Suprapubic skin (tissue), 4 donors: ENCODE measurements around the gene TRAF3. TPM values are rescaled to one million over a fixed set of nuclear protein-coding genes. Genes with fewer than 3 reads are reported as not detected.

ENCODE experiments used
- DNase-seq, 2 donors: peaks; one replicate each; pipeline ENCODE4 v3.0.0-alpha.2; 2019; ENCODE audit warnings: low spot score in 2 of 2
- H3K27ac ChIP-seq: fragments of 200-600 bp; sonication (generic); one replicate; pipeline ENCODE4 v1.5.1; 2019
- H3K27me3 ChIP-seq: fragments of 200-600 bp; sonication (generic); one replicate; pipeline ENCODE4 v1.5.1; 2019
- H3K36me3 ChIP-seq: fragments of 200-600 bp; sonication (generic); one replicate; pipeline ENCODE4 v1.5.1; 2019
- H3K4me1 ChIP-seq: fragments of 200-600 bp; sonication (generic); one replicate; pipeline ENCODE4 v1.5.1; 2019
- H3K4me3 ChIP-seq: fragments of 200-600 bp; sonication (generic); one replicate; pipeline ENCODE4 v1.5.1; 2019; ENCODE audit warnings: mild to moderate bottlenecking
- H3K9me3 ChIP-seq: fragments of 200-600 bp; sonication (generic); one replicate; pipeline ENCODE4 v1.5.1; 2019
- EP300 ChIP-seq: sonication (generic); formaldehyde crosslinking; IDR thresholded peaks from one replicate; pipeline ENCODE4 v1.6.1; 2017; ENCODE audit warnings: antibody characterized with exemption
- POLR2A ChIP-seq, 2 donors: fragments of 450-650 bp; IDR thresholded peaks; one replicate each; pipeline ENCODE4 v1.6.1; 2017; ENCODE audit warnings: antibody characterized with exemption in 2 of 2, mild to moderate bottlenecking in 2 of 2, moderate library complexity in 2 of 2
- POLR2AphosphoS5 ChIP-seq, 3 donors: sonication (generic); formaldehyde crosslinking; IDR thresholded peaks; one replicate each; pipeline ENCODE4 v1.6.1; 2017; ENCODE audit warnings: antibody characterized with exemption in 3 of 3
- WGBS: methylation state at CpG from one replicate; pipeline ENCODE4 v1.1.5; 2018; 5-methylcytosine and 5-hydroxymethylcytosine counted together
- total RNA-seq, 4 donors: library from RNA; depleted of rRNA; stranded (reverse); fragments of >200 nt; gene quantifications; one replicate each; pipeline ENCODE4 v1.1.0, GENCODE V29; 2016
- TF ChIP-seq, protein P1 (sequence below), 2 donors: fragments of 200-600 bp in 1 of 2; fragments of 450-650 bp in 1 of 2; sonication (generic) in 1 of 2; IDR thresholded peaks; one replicate each; pipeline ENCODE4 v1.5.1; 2016 to 2019; ENCODE audit warnings: antibody characterized with exemption in 2 of 2, mild to moderate bottlenecking in 1 of 2, moderate library complexity in 1 of 2

Gene TRAF3
- total RNA-seq, 4 donors from 2014 or later: 8.7 to 22.8 (median 14.2) TPM

DNA sequence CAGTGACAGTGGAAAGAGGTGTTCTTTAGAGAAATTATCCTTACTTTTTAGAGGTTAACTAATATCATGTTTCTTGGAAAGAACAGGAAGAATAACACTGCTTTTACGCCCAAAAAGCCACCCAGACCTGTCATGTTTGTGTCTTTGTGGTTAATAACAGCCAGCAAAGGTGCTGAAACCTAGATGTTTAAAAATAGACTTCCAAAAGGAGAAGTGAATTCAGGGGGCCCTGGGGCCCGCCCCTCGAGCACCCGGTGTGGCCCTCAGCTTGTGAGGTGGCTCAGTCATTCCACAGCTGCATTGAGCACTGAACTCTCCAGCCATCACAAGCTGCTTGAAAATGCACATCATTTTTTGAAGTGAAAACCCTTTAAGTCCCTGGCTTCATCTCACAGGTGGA lies 124.4 kb downstream of the TRAF3 start:
- Histone ChIP-seq H3K36me3 (peaks cover 42% of the 10 kb centered on the region), H3K4me3 (no peak overlapping the region), H3K9me3 (no peaks in the 10 kb centered on the region), H3K27me3 (no peaks in the 10 kb centered on the region), H3K4me1 (no peaks in the 10 kb centered on the region), H3K27ac (no peak overlapping the region)
- TF ChIP-seq, protein P1, sequence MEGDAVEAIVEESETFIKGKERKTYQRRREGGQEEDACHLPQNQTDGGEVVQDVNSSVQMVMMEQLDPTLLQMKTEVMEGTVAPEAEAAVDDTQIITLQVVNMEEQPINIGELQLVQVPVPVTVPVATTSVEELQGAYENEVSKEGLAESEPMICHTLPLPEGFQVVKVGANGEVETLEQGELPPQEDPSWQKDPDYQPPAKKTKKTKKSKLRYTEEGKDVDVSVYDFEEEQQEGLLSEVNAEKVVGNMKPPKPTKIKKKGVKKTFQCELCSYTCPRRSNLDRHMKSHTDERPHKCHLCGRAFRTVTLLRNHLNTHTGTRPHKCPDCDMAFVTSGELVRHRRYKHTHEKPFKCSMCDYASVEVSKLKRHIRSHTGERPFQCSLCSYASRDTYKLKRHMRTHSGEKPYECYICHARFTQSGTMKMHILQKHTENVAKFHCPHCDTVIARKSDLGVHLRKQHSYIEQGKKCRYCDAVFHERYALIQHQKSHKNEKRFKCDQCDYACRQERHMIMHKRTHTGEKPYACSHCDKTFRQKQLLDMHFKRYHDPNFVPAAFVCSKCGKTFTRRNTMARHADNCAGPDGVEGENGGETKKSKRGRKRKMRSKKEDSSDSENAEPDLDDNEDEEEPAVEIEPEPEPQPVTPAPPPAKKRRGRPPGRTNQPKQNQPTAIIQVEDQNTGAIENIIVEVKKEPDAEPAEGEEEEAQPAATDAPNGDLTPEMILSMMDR (IDR thresholded peaks at IDR 0.05): no peak
- TF ChIP-seq POLR2A (IDR thresholded peaks at IDR 0.05) (no peak), POLR2AphosphoS5 (IDR thresholded peaks at IDR 0.05) (no peak), EP300 (no peak)
- DNase-seq: no peak
- WGBS: 92% methylated on average over 4 of the region's 4 CpGs

DNA sequence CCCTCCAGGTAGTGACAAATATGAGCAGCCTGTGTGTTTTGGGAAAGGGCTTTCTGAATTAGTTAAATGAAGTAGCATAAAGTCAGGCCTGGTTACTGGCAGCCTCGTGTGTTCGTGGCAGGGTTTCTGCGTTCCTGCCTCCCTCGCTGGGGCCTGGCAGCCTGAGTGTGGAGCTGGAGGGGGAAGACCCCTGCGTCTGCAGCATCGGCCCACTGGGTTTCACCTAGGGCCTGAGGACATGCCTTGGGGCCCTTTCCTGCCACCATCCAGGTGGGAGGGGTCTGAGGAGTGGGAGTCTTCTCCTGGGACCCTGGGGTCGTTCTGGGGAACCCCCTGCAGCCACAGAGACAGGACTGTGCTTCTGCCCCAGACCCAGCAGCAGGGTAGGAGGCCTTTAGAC lies 124.8 kb downstream of the TRAF3 start:
- Histone ChIP-seq H3K4me1 (no peaks in the 10 kb centered on the region), H3K4me3 (no peak overlapping the region), H3K27me3 (no peaks in the 10 kb centered on the region), H3K36me3 (peaks cover 47% of the 10 kb centered on the region), H3K9me3 (no peaks in the 10 kb centered on the region), H3K27ac (no peak overlapping the region)
- WGBS: 75% methylated on average over 2 of the region's 7 CpGs
- no peak for DNase-seq
- TF ChIP-seq POLR2A (IDR thresholded peaks at IDR 0.05): no peak
- TF ChIP-seq, protein P1 (IDR thresholded peaks at IDR 0.05): no peak
- no peak for TF ChIP-seq EP300
- no peak for TF ChIP-seq POLR2AphosphoS5 (IDR thresholded peaks at IDR 0.05)

DNA sequence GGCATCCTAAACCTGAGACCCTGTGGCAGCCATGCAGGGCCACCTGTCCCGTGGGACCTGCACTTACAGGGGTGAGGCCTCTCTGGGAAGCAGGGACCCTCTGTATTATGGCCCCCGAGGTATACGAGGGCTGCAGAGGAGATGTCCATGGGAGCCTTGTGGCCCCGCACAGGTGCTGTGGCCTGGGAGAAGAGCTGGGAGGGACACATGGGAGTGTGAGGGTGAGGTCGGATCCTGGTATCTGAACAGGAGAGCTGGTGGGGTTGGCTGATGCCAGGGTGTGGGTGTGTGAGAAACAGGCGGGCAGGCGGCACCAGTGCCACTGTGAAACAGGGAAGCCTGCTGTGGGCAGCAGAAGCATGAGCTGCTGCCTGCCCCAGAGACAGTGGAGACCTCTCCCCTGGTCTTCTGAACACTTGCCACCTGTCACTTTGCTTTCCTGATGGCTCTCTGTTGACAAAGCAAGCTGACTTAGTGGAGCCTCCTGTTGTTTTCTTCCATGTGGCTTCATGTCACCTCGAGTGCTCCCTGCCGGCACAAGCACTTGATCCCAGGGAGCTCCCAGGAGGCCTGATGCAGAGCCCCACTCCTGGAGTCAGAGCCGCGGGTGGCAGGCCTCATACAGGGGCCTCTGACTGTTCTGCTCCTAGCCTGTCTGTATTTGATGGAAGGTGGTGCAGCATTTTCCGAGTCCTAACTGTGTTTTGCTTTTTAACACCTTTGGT lies 125.4 kb downstream of the TRAF3 start:
- no peak for DNase-seq
- WGBS: 89% methylated on average over 8 of the region's 12 CpGs
- TF ChIP-seq, protein P1 (IDR thresholded peaks at IDR 0.05): no peak
- no peak for TF ChIP-seq POLR2A (IDR thresholded peaks at IDR 0.05)
- no peak for TF ChIP-seq EP300
- TF ChIP-seq POLR2AphosphoS5 (IDR thresholded peaks at IDR 0.05): no peak
- no peaks in the 10 kb centered on the region for H3K9me3 ChIP-seq
- no peak overlapping the region for H3K4me3 ChIP-seq
- no peaks in the 10 kb centered on the region for H3K4me1 ChIP-seq
- H3K27ac ChIP-seq: no peak overlapping the region
- no peaks in the 10 kb centered on the region for H3K27me3 ChIP-seq
- H3K36me3 ChIP-seq: peaks cover 46% of the 10 kb centered on the region

DNA sequence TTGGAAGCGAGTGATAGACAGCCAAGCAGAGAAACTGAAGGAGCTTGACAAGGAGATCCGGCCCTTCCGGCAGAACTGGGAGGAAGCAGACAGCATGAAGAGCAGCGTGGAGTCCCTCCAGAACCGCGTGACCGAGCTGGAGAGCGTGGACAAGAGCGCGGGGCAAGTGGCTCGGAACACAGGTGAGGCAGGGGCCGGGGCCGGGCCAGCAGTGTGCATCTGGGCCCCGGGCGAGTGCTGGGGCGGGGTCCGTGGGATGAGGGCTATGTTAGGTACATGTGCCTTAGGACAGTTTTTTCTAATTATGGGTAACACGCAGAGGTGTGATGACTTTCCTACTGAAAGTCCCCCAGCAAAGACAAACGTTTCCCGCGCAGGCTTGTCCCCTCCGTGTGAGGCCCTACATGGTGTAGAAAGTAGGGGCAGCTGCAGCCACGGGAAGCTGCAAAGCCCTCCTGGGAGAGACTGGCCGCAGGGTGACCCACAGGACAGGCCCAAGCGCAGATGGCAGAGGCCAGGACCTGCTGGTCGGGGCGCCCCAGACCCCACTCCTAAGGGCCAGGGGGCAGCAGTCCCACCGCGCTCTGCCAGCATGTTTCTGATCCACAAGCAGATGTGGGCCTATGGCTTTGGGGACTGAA lies 126.1 kb downstream of the TRAF3 start:
- Histone ChIP-seq H3K4me1 (no peaks in the 10 kb centered on the region), H3K27me3 (no peaks in the 10 kb centered on the region), H3K36me3 (peaks cover 39% of the 10 kb centered on the region), H3K9me3 (no peaks in the 10 kb centered on the region), H3K27ac (no peak overlapping the region), H3K4me3 (no peak overlapping the region)
- 93% methylated on average over 29 of the region's 29 CpGs for WGBS
- TF ChIP-seq POLR2A (IDR thresholded peaks at IDR 0.05) (no peak), POLR2AphosphoS5 (IDR thresholded peaks at IDR 0.05) (no peak), EP300 (no peak)
- TF ChIP-seq, protein P1 (IDR thresholded peaks at IDR 0.05): no peak
- no peak for DNase-seq

DNA sequence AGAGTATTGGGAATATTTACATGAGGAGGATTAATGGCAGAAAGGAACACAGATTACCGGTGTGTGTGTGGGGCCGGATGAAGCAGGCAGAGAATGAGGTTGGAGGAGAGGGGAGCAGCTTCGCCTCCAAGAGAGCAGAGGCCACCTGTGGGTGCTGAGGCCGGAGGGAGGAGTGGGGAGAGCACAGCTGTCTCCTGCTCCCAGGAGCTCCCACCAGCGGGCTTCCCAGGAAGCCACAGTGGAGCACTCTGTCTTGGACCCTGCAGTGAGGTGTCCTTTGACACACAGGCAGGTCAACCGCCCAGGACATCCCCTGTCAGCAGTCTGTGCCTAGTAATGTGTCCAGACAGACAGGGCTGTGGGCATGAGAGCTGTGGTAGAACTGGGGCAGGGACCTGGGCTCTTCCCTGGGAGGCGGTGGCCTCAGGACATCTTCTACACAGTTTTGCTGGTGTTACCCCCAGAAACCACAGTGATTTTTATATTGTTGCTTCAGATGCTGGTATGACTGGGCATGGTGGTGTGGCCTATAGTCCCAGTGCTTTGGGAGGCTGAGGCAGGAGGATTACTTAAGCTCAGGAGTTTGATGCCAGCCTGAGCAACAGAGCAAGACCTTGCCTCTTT lies 126.8 kb downstream of the TRAF3 start:
- TF ChIP-seq POLR2AphosphoS5 (IDR thresholded peaks at IDR 0.05): no peak
- Histone ChIP-seq H3K4me1 (no peaks in the 10 kb centered on the region), H3K36me3 (peaks cover 36% of the 10 kb centered on the region), H3K27ac (no peak overlapping the region), H3K27me3 (no peaks in the 10 kb centered on the region), H3K4me3 (no peak overlapping the region), H3K9me3 (no peaks in the 10 kb centered on the region)
- WGBS: 90% methylated on average over 4 of the region's 7 CpGs
- DNase-seq: no peak
